H9 (cell line): ENCODE data around the gene PRR14. TPM values are rescaled to one million over a fixed set of nuclear protein-coding genes. Genes with fewer than 3 reads are reported as not detected.

Experiments
- DNase-seq: peaks from one replicate; pipeline ENCODE4 v3.0.0-alpha.2; 2017
- H2AFZ ChIP-seq: one replicate; pipeline ENCODE4 v1.6.1; 2013; ENCODE audit warnings: mild to moderate bottlenecking, low read length, control low read depth, moderate library complexity
- H2AK5ac ChIP-seq: 2 replicates; pipeline ENCODE4 v1.6.1; 2013; ENCODE audit warnings: low read length, control low read depth, mixed read lengths; ENCODE audit not compliant: insufficient read length
- H2BK120ac ChIP-seq: one replicate; pipeline ENCODE4 v1.6.1; 2013; ENCODE audit warnings: low read depth, mild to moderate bottlenecking, low read length, control low read depth, inconsistent platforms; ENCODE audit not compliant: poor library complexity, severe bottlenecking
- H2BK12ac ChIP-seq: 2 replicates; pipeline ENCODE4 v1.6.1; 2013; ENCODE audit warnings: low read length, control low read depth, mixed read lengths, low read depth; ENCODE audit not compliant: insufficient read length
- H2BK15ac ChIP-seq: 2 replicates; pipeline ENCODE4 v1.6.1; 2013; ENCODE audit warnings: low read depth, low read length, control low read depth
- H2BK20ac ChIP-seq: one replicate; pipeline ENCODE4 v1.6.1; 2013; ENCODE audit warnings: low read depth, mild to moderate bottlenecking, low read length, control low read depth, inconsistent platforms; ENCODE audit not compliant: poor library complexity, severe bottlenecking
- H2BK5ac ChIP-seq: 2 replicates; pipeline ENCODE4 v1.6.1; 2013; ENCODE audit warnings: low read length, control low read depth, mixed read lengths; ENCODE audit not compliant: insufficient read length
- H3K14ac ChIP-seq: 2 replicates; pipeline ENCODE4 v1.6.1; 2013; ENCODE audit warnings: low read length, control low read depth; ENCODE audit not compliant: insufficient read depth
- H3K18ac ChIP-seq: 2 replicates; pipeline ENCODE4 v1.6.1; 2013; ENCODE audit warnings: low read depth, mild to moderate bottlenecking, mixed read lengths, low read length, control low read depth; ENCODE audit not compliant: insufficient read length
- H3K23ac ChIP-seq: 2 replicates; pipeline ENCODE4 v1.6.1; 2013; ENCODE audit warnings: low read length, control low read depth, mixed read lengths, low read depth; ENCODE audit not compliant: insufficient read length
- H3K23me2 ChIP-seq: 2 replicates; pipeline ENCODE4 v1.6.1; 2013; ENCODE audit warnings: low read depth, mild to moderate bottlenecking, mixed read lengths, low read length, control low read depth; ENCODE audit not compliant: insufficient read length, poor library complexity, severe bottlenecking
- H3K27ac ChIP-seq: 2 replicates; pipeline ENCODE4 v1.5.1; 2013; ENCODE audit warnings: low read length, control low read depth, mixed read lengths, low read depth; ENCODE audit not compliant: insufficient read length
- H3K27me3 ChIP-seq: 2 replicates; pipeline ENCODE4 v1.6.1; 2013; ENCODE audit warnings: low read length, control low read depth, inconsistent platforms; ENCODE audit not compliant: insufficient read depth
- H3K4ac ChIP-seq: 2 replicates; pipeline ENCODE4 v1.6.1; 2013; ENCODE audit warnings: low read depth, mild to moderate bottlenecking, control low read depth, inconsistent platforms, low read length, moderate library complexity
- H3K4me1 ChIP-seq: 2 replicates; pipeline ENCODE4 v1.6.1; 2013; ENCODE audit warnings: low read length, control low read depth, inconsistent platforms; ENCODE audit not compliant: insufficient read depth
- H3K4me2 ChIP-seq: 2 replicates; pipeline ENCODE4 v1.6.1; 2013; ENCODE audit warnings: low read length, control low read depth, mixed read lengths; ENCODE audit not compliant: insufficient read length, insufficient read depth
- H3K56ac ChIP-seq: 2 replicates; pipeline ENCODE4 v1.6.1; 2013; ENCODE audit warnings: low read depth, mild to moderate bottlenecking, mixed read lengths, low read length, control low read depth; ENCODE audit not compliant: insufficient read length
- H3K79me1 ChIP-seq: 2 replicates; pipeline ENCODE4 v1.6.1; 2013; ENCODE audit warnings: low read depth, mild to moderate bottlenecking, moderate library complexity, low read length, control low read depth, inconsistent platforms; ENCODE audit not compliant: insufficient read depth, poor library complexity, severe bottlenecking
- H3K79me2 ChIP-seq: 2 replicates; pipeline ENCODE4 v1.6.1; 2013; ENCODE audit warnings: low read length, control low read depth, inconsistent platforms; ENCODE audit not compliant: insufficient read depth
- H3K9ac ChIP-seq: 2 replicates; pipeline ENCODE4 v1.6.1; 2013; ENCODE audit warnings: low read length, control low read depth, mixed read lengths; ENCODE audit not compliant: insufficient read length; ENCODE audit errors: extremely low read depth
- H3K9me3 ChIP-seq: one replicate; pipeline ENCODE4 v1.6.1; 2013; ENCODE audit warnings: low read depth, low read length, inconsistent platforms; ENCODE audit not compliant: control insufficient read depth
- H3T11ph ChIP-seq: one replicate; pipeline ENCODE4 v1.6.1; 2013; ENCODE audit warnings: mild to moderate bottlenecking, low read length, control low read depth, inconsistent platforms
- H4K20me1 ChIP-seq: one replicate; pipeline ENCODE4 v1.6.1; 2013; ENCODE audit not compliant: control insufficient read depth, insufficient read length, insufficient read depth
- H4K5ac ChIP-seq: 2 replicates; pipeline ENCODE4 v1.6.1; 2013; ENCODE audit warnings: low read depth, mild to moderate bottlenecking, mixed read lengths, low read length, control low read depth; ENCODE audit not compliant: insufficient read length
- H4K8ac ChIP-seq: replicated peaks from 2 replicates; pipeline ENCODE4 v1.6.1; 2013; ENCODE audit warnings: low read length, control low read depth, mixed read lengths, low read depth; ENCODE audit not compliant: insufficient read length
- H4K91ac ChIP-seq: 2 replicates; pipeline ENCODE4 v1.6.1; 2013; ENCODE audit warnings: low read depth, mild to moderate bottlenecking, moderate library complexity, mixed read lengths, low read length, control low read depth; ENCODE audit not compliant: insufficient read length
- H3K27ac Mint-ChIP-seq, 3 experiments: 2 replicates in 2 of 3; 3 replicates in 1 of 3; pipeline ENCODE4 v1.8.0; 2020 to 2021; ENCODE audit warnings: mixed read lengths in 3 of 3, mild to moderate bottlenecking in 1 of 3, moderate library complexity in 1 of 3
- H3K27me3 Mint-ChIP-seq: 2 replicates; pipeline ENCODE4 v1.8.0; 2021; ENCODE audit warnings: low read depth, mild to moderate bottlenecking, moderate library complexity, mixed read lengths
- H3K36me3 Mint-ChIP-seq, 3 experiments: 2 replicates in 2 of 3; 3 replicates in 1 of 3; pipeline ENCODE4 v1.8.0; 2020 to 2021; ENCODE audit warnings: low read depth in 3 of 3, mixed read lengths in 3 of 3; ENCODE audit not compliant: insufficient read depth in 1 of 3
- H3K4me1 Mint-ChIP-seq, 2 experiments: 2 replicates each; pipeline ENCODE4 v1.8.0; 2020; ENCODE audit warnings: mixed read lengths in 2 of 2
- H3K4me3 Mint-ChIP-seq, 2 experiments: 2 replicates in 1 of 2; 3 replicates in 1 of 2; pipeline ENCODE4 v1.8.0; 2020 to 2021; ENCODE audit warnings: mild to moderate bottlenecking in 2 of 2, mixed read lengths in 2 of 2, moderate library complexity in 1 of 2
- H3K9me3 Mint-ChIP-seq, 2 experiments: 2 replicates in 1 of 2; 3 replicates in 1 of 2; pipeline ENCODE4 v1.8.0; 2020; ENCODE audit warnings: mild to moderate bottlenecking in 2 of 2, mixed read lengths in 2 of 2, moderate library complexity in 1 of 2
- CTCF ChIP-seq: fragments of 200-600 bp; sonication (generic); conservative IDR thresholded peaks from 3 replicates; pipeline ENCODE4 v1.8.0; 2021; ENCODE audit warnings: antibody characterized with exemption, mild to moderate bottlenecking
- WGBS: extraction: QIAGEN DNeasy Blood & Tissue Kit; methylation state at CpG from one replicate; pipeline ENCODE4 v1.1.7; 2013; ENCODE audit warnings: missing lambda C conversion rate, low lambda C conversion rate, mixed read lengths; ENCODE audit not compliant: insufficient read length; ENCODE audit errors: extremely low coverage; 5-methylcytosine and 5-hydroxymethylcytosine counted together
- total RNA-seq: library from RNA; stranded (reverse); gene quantifications from 2 replicates; pipeline ENCODE4 v1.2.1, GENCODE V29; 2021

Gene PRR14
- total RNA-seq, 1 experiment from 2014 or later, result 11.6 TPM

GRCh38 chr16:30697264-30698138, 46.7 kb downstream of the PRR14 start:
- Histone ChIP-seq H2BK15ac (no peak overlapping the region), H3K23ac (no peak overlapping the region), H3K9me3 (no peaks in the 10 kb centered on the region), H4K20me1 (peaks cover 2% of the 10 kb centered on the region), H3K56ac (no peak overlapping the region), H3K27ac (peak overlapping the region; percentile 88), H2BK120ac (no peak overlapping the region), H3K14ac (no peak overlapping the region; the same call in 1 of the 2 replicates), H2AFZ (no peak overlapping the region), H2BK5ac (no peak overlapping the region), H4K5ac (no peak overlapping the region), H3K9ac (no peak overlapping the region), H2BK12ac (no peak overlapping the region), H3K23me2 (peaks cover 9% of the 10 kb centered on the region), H3K79me2 (peaks cover 9% of the 10 kb centered on the region; the same call in 1 of the 2 replicates), H4K8ac (no peak overlapping the region), H3K79me1 (peaks cover 7% of the 10 kb centered on the region), H3K4ac (no peak overlapping the region), H3T11ph (no peak overlapping the region), H3K18ac (no peak overlapping the region), H3K4me2 (peak overlapping the region; percentile 32), H2AK5ac (no peak overlapping the region), H3K4me1 (peaks cover 3% of the 10 kb centered on the region; the same call in 1 of the 2 replicates), H2BK20ac (no peak overlapping the region), H3K27me3 (peaks cover 24% of the 10 kb centered on the region; the same call in 1 of the 2 replicates), H4K91ac (no peak overlapping the region)
- Mint-ChIP-seq H3K9me3 (peaks cover 0 to 2% of the 10 kb centered on the region in 2 experiments; a peak in 1 of 5 replicates), H3K4me1 (peaks cover 19 to 29% of the 10 kb centered on the region in 2 experiments), H3K4me3 (peak overlapping the region; percentile 91 to 97), H3K36me3 (peaks cover 7 to 27% (median 19%) of the 10 kb centered on the region in 3 experiments), H3K27me3 (peaks cover 54% of the 10 kb centered on the region), H3K27ac (peak overlapping the region; percentile 100; a peak in 6 of 7 replicates)
- no peak for DNase-seq
- no CpG with 5 or more reads among the region's 26 CpGs for WGBS
- TF ChIP-seq CTCF, result no peak
